Measurements from ENCODE around the gene TLE3. TPM values are rescaled to one million over a fixed set of nuclear protein-coding genes. Genes with fewer than 3 reads are reported as not detected.
A peak's percentile ranks its signal among the peaks of the same experiment; 100 is the strongest.

TLE3 gene
- polyA plus RNA-seq, 3 donors = 12.8 to 117 (median 23.6) TPM

DNA sequence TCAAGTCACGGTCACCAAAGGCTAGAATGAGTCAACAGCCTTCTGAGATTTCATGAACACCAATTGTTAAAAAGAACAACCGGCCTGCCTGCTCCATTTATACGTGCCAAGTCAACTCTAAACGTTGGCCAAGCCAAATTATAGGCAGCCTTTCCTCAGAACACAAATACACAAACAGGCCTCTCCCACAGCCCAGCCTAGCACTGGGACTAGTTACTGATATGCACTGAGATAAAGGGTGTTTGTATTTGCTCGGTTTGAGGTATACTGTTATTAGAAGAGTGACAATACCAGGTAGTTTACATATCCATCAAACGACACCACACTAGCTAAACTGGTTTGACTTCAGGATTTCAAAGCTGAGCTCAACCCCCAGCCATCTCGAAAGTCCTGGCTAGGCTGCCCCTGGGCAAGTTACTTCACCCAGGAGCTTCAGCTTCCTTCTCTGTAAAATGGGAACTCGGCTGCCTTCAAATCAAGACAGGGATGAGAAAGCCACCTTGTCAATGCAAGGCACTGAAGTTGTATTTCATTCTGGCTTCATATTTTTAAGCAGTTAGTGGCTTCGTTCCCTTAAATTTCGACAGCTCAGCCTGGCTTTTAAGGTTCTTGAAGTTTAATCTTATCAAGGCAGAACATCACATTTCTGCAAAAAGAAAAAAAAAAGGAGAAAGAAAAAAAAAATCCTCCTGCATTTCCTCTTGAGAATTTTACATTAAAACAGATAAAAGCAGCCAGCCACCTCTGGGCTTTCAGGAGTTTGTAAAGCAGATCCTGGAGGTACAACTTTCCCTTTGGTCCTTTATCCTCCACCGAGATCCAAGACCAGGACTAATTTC, 4.0 kb downstream of the TLE3 start:
- Mint-ChIP-seq H3K27me3 (ENCODE audit: low read depth in 3 of 3) (peaks cover 5 to 14% (median 7%) of the 10 kb centered on the region in 3 donors), H3K36me3 (peaks cover 65% of the 10 kb centered on the region in 2 donors), H3K27ac (peak overlapping the region in 1 of 7 donors; percentile 35), H3K4me3 (peak overlapping the region; percentile 83 to 99), H3K9me3 (peaks cover 0 to 9% (median 0%) of the 10 kb centered on the region in 7 donors), H3K4me1 (peaks cover 60% of the 10 kb centered on the region)
- peak in 2 of 3 donors; percentile 22 to 32 for DNase-seq
- 45% methylated on average over 5 of the region's 11 CpGs for WGBS (ENCODE audit: insufficient coverage)
- H2AFZ ChIP-seq (ENCODE audit: insufficient read depth, low read depth, low read length, poor library complexity, severe bottlenecking) = no peak overlapping the region
- TF ChIP-seq, protein P1, sequence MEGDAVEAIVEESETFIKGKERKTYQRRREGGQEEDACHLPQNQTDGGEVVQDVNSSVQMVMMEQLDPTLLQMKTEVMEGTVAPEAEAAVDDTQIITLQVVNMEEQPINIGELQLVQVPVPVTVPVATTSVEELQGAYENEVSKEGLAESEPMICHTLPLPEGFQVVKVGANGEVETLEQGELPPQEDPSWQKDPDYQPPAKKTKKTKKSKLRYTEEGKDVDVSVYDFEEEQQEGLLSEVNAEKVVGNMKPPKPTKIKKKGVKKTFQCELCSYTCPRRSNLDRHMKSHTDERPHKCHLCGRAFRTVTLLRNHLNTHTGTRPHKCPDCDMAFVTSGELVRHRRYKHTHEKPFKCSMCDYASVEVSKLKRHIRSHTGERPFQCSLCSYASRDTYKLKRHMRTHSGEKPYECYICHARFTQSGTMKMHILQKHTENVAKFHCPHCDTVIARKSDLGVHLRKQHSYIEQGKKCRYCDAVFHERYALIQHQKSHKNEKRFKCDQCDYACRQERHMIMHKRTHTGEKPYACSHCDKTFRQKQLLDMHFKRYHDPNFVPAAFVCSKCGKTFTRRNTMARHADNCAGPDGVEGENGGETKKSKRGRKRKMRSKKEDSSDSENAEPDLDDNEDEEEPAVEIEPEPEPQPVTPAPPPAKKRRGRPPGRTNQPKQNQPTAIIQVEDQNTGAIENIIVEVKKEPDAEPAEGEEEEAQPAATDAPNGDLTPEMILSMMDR (IDR thresholded peaks at IDR 0.05) = no peak
- peaks cover 39 to 56% of the 10 kb centered on the region in 2 donors for H3K4me1 ChIP-seq (ENCODE audit: control insufficient read depth in 1 of 2, insufficient read depth in 2 of 2, low read length in 2 of 2)
- no peaks in the 10 kb centered on the region for H3K9me3 ChIP-seq (replicated peaks in 1 of 2; ENCODE audit: control insufficient read depth in 1 of 2, insufficient read depth in 1 of 2, low read length in 2 of 2)
- H4K20me1 ChIP-seq (ENCODE audit: insufficient read depth, low read length) = peaks cover 90% of the 10 kb centered on the region
- peaks cover 67% of the 10 kb centered on the region for H3K79me2 ChIP-seq (ENCODE audit: insufficient read depth, low read length)
- H3K27ac ChIP-seq (ENCODE audit: low read depth in 1 of 2, low read length in 2 of 2) = no peak overlapping the region
- peaks cover 0 to 6% of the 10 kb centered on the region in 2 donors for H3K27me3 ChIP-seq (ENCODE audit: control insufficient read depth in 2 of 2, insufficient read depth in 2 of 2, low read length in 2 of 2)
- H3K4me3 ChIP-seq (replicated peaks in 1 of 3; ENCODE audit: low read depth in 2 of 3, low read length in 3 of 3) = peak overlapping the region in 1 of 3 experiments; percentile 99
- intact Hi-C loops (cut with micrococcal nuclease) = loop anchor here in 1 of 2 donors (10.0 kb wide), 2 partner anchors 519 to 619 kb away; no protein-coding TSS in a partner anchor
- no peak overlapping the region for H3K9ac ChIP-seq (ENCODE audit: insufficient read depth, low read length, poor library complexity, severe bottlenecking)
- peaks cover 42 to 50% of the 10 kb centered on the region in 2 donors for H3K36me3 ChIP-seq (replicated peaks in 1 of 2; ENCODE audit: control insufficient read depth in 1 of 2, insufficient read depth in 2 of 2, low read length in 2 of 2)
- peak overlapping the region; percentile 17 for H3K4me2 ChIP-seq (replicated peaks; ENCODE audit: extremely low read depth, low read length, poor library complexity, severe bottlenecking)

DNA sequence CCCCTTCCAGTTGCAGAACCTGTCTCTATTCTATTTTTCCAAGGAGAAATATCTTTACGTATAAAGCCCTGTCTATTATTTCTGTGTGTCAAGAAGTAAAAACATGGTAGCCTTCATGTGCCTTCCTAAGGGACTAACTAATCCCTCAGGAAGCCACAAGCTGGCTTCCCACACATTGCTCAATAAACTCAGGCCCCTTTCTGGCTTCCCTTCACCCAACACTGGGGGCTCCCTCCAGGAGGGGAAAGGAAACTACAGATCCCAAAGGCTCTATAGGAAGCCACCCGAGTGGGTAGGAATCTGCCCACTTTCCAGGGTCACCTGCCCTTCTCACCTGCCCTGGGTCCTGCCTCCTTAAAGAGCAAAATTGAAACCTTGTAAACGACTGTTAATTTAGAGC, 4.6 kb downstream of the TLE3 start:
- Mint-ChIP-seq H3K4me1 (peaks cover 60% of the 10 kb centered on the region), H3K9me3 (peaks cover 0 to 9% (median 0%) of the 10 kb centered on the region in 7 donors), H3K27me3 (ENCODE audit: low read depth in 3 of 3) (peaks cover 5 to 14% (median 7%) of the 10 kb centered on the region in 3 donors), H3K36me3 (peaks cover 71% of the 10 kb centered on the region in 2 donors), H3K27ac (peak overlapping the region in 1 of 7 donors; percentile 35), H3K4me3 (peak overlapping the region; percentile 46 to 99)
- peak overlapping the region; percentile 17 for H3K4me2 ChIP-seq (replicated peaks; ENCODE audit: extremely low read depth, low read length, poor library complexity, severe bottlenecking)
- H3K27ac ChIP-seq (ENCODE audit: low read depth in 1 of 2, low read length in 2 of 2) = no peak overlapping the region
- no peak for DNase-seq
- TF ChIP-seq, protein P1 (IDR thresholded peaks at IDR 0.05) = no peak
- intact Hi-C loops (cut with micrococcal nuclease) = loop anchor here in 1 of 2 donors (10.0 kb wide), 2 partner anchors 518 to 618 kb away; no protein-coding TSS in a partner anchor
- H3K27me3 ChIP-seq (ENCODE audit: control insufficient read depth in 2 of 2, insufficient read depth in 2 of 2, low read length in 2 of 2) = peaks cover 0 to 6% of the 10 kb centered on the region in 2 donors
- H3K4me1 ChIP-seq (ENCODE audit: control insufficient read depth in 1 of 2, insufficient read depth in 2 of 2, low read length in 2 of 2) = peaks cover 33 to 50% of the 10 kb centered on the region in 2 donors
- H3K9me3 ChIP-seq (replicated peaks in 1 of 2; ENCODE audit: control insufficient read depth in 1 of 2, insufficient read depth in 1 of 2, low read length in 2 of 2) = no peaks in the 10 kb centered on the region
- H3K79me2 ChIP-seq (ENCODE audit: insufficient read depth, low read length) = peaks cover 67% of the 10 kb centered on the region
- 67% methylated on average over 1 of the region's 3 CpGs for WGBS (ENCODE audit: insufficient coverage)
- H3K9ac ChIP-seq (ENCODE audit: insufficient read depth, low read length, poor library complexity, severe bottlenecking) = no peak overlapping the region
- H2AFZ ChIP-seq (ENCODE audit: insufficient read depth, low read depth, low read length, poor library complexity, severe bottlenecking) = no peak overlapping the region
- H3K36me3 ChIP-seq (replicated peaks in 1 of 2; ENCODE audit: control insufficient read depth in 1 of 2, insufficient read depth in 2 of 2, low read length in 2 of 2) = peaks cover 46 to 55% of the 10 kb centered on the region in 2 donors
- no peak overlapping the region for H3K4me3 ChIP-seq (replicated peaks in 1 of 3; ENCODE audit: low read depth in 2 of 3, low read length in 3 of 3)
- H4K20me1 ChIP-seq (ENCODE audit: insufficient read depth, low read length) = peaks cover 96% of the 10 kb centered on the region
